CD4-positive, alpha-beta T cell treated with Interleukin-6 for 4 hours (primary cell): Measurements from ENCODE around the gene SDC3.
"Not testable (repeated sequence)": the region's sequence is repeated elsewhere in the genome, so short reads cannot be mapped to it uniquely, and the experiment has no call there.

Experiments
- DNase-seq: peaks from one replicate; pipeline ENCODE4 v3.0.0-alpha.2; 2020; ENCODE audit warnings: mixed read lengths

The SDC3 gene

GRCh38 chr1:30872948-30873263 lies 35.7 kb downstream of the SDC3 start:
- no peak for DNase-seq

GRCh38 chr1:30872033-30872947 lies 36.3 kb downstream of the SDC3 start:
- DNase-seq = no peak

- DNase-seq = no peak
Observed at GRCh38 chr1:30871276-30871871, 37.2 kb downstream of the SDC3 start.

GRCh38 chr1:30870656-30871055 lies 37.9 kb downstream of the SDC3 start:
- DNase-seq = no peak

GRCh38 chr1:30870035-30870434 lies 38.5 kb downstream of the SDC3 start:
- no peak for DNase-seq

GRCh38 chr1:30868833-30869435 lies 39.6 kb downstream of the SDC3 start:
- no peak for DNase-seq

GRCh38 chr1:30868057-30868456 lies 40.5 kb downstream of the SDC3 start:
- DNase-seq = not testable (repeated sequence)

- no peak for DNase-seq
Observed at GRCh38 chr1:30867537-30867936, 41.0 kb downstream of the SDC3 start.

GRCh38 chr1:30866594-30866993 lies 42.0 kb downstream of the SDC3 start:
- no peak for DNase-seq

GRCh38 chr1:30864681-30865080 lies 43.9 kb downstream of the SDC3 start:
- no peak for DNase-seq

- no peak for DNase-seq
Observed at GRCh38 chr1:30863858-30864604, 44.5 kb downstream of the SDC3 start.

GRCh38 chr1:30860320-30860652 lies 48.3 kb downstream of the SDC3 start:
- DNase-seq = no peak

GRCh38 chr1:30857964-30858363 lies 50.6 kb downstream of the SDC3 start:
- DNase-seq = no peak

- no peak for DNase-seq
Observed at GRCh38 chr1:30857062-30857461, 51.5 kb downstream of the SDC3 start.

- DNase-seq = no peak
Observed at GRCh38 chr1:30856260-30856790, 52.2 kb downstream of the SDC3 start.

- no peak for DNase-seq
Observed at GRCh38 chr1:30855686-30856259, 52.8 kb downstream of the SDC3 start.

- no peak for DNase-seq
Observed at GRCh38 chr1:30853350-30853749, 55.2 kb downstream of the SDC3 start.

- DNase-seq = no peak
Observed at GRCh38 chr1:30852026-30852425, 56.5 kb downstream of the SDC3 start.

GRCh38 chr1:30851286-30851685 lies 57.3 kb downstream of the SDC3 start:
- no peak for DNase-seq

GRCh38 chr1:30850607-30851006 lies 58.0 kb downstream of the SDC3 start:
- no peak for DNase-seq

GRCh38 chr1:30848130-30848529 lies 60.4 kb downstream of the SDC3 start:
- DNase-seq = no peak

GRCh38 chr1:30847358-30847972 lies 61.1 kb downstream of the SDC3 start:
- DNase-seq = no peak
